GM10248 (cell line): Measurements from ENCODE around the gene KRTAP9-4.

Source experiments
- CTCF ChIA-PET: fragments of 300-600 bp; sonication (Branson Sonifier 250); formaldehyde crosslinking; extraction: SDS; loops from one replicate; lab custom pipeline; 2021; ENCODE audit warnings: antibody characterized with exemption; lab: Yijun Ruan, JAX
- POLR2A ChIA-PET: fragments of 350-650 bp; sonication (Branson Sonifier 250); formaldehyde crosslinking; extraction: SDS; loops from one replicate; lab custom pipeline; 2020; ENCODE audit warnings: antibody characterized with exemption; lab: Yijun Ruan, JAX
- DNase-seq: peaks from one replicate; pipeline ENCODE4 v3.0.0; 2012; ENCODE audit errors: extremely low spot score
- CTCF ChIP-seq: IDR thresholded peaks from 2 replicates; pipeline ENCODE4 v1.5.1; 2012; ENCODE audit warnings: mild to moderate bottlenecking, low read depth; ENCODE audit errors: extremely low read depth, missing control alignments, control extremely low read depth

Gene KRTAP9-4

DNA sequence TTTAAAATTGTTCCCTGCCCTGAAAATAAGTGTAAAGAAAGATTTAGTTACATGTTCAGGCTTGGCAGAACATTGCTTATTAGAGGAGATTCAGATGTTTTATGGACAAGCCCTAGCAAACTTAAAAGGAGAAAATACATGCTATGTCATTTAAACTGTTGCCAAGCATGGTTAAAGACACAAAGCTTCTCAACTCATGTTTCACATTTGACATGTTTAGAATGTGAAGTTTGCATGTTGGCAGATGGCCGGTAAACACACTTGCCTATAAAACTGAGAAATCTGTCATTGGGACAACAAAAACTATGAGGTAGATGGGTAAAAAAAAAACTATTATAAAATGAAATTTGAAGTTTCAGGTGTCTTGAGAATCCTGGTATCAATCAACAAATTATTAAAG lies 47.4 kb downstream of the KRTAP9-4 start:
- CTCF ChIA-PET, result no interaction called here
- DNase-seq, result no peak

GRCh38 chr17:41298458-41299135 lies 49.1 kb downstream of the KRTAP9-4 start:
- POLR2A ChIA-PET, result no interaction called here
- CTCF ChIA-PET, result no interaction called here
- TF ChIP-seq CTCF, result no peak
- no peak for DNase-seq

More for the DNA sequence above, 47.4 kb downstream of the KRTAP9-4 start:
- TF ChIP-seq CTCF, result no peak
- POLR2A ChIA-PET, result no interaction called here
